HFFc6 (cell line): Measurements from ENCODE around the gene FZR1. TPM values are rescaled to one million over a fixed set of nuclear protein-coding genes. Genes with fewer than 3 reads are reported as not detected.
"Not testable (repeated sequence)": the region's sequence is repeated elsewhere in the genome, so short reads cannot be mapped to it uniquely, and the experiment has no call there.

Experiments used
- DNase-seq: peaks from one replicate; pipeline ENCODE4 v3.0.0-alpha.2; 2018
- H3K27ac Mint-ChIP-seq: 2 replicates; pipeline ENCODE4 v1.8.0; 2020; ENCODE audit warnings: mild to moderate bottlenecking, mixed read lengths
- H3K27me3 Mint-ChIP-seq: 2 replicates; pipeline ENCODE4 v1.8.0; 2021; ENCODE audit warnings: mild to moderate bottlenecking, moderate library complexity, mixed read lengths; ENCODE audit not compliant: insufficient read depth
- H3K36me3 Mint-ChIP-seq: 2 replicates; pipeline ENCODE4 v1.8.0; 2021; ENCODE audit warnings: low read depth, mixed read lengths
- H3K4me1 Mint-ChIP-seq: 2 replicates; pipeline ENCODE4 v1.8.0; 2020; ENCODE audit warnings: low read depth, mixed read lengths
- H3K4me3 Mint-ChIP-seq: 2 replicates; pipeline ENCODE4 v1.8.0; 2020; ENCODE audit warnings: mild to moderate bottlenecking, moderate library complexity, mixed read lengths
- H3K9me3 Mint-ChIP-seq: 2 replicates; pipeline ENCODE4 v1.8.0; 2020; ENCODE audit warnings: mild to moderate bottlenecking, mixed read lengths
- CTCF ChIP-seq: fragments of 200-600 bp; sonication (generic); IDR thresholded peaks from 2 replicates; pipeline ENCODE4 v1.5.0; 2021; ENCODE audit warnings: antibody characterized with exemption, mild to moderate bottlenecking
- total RNA-seq, 6 experiments: library from RNA; stranded (reverse); fragmentation: NEBNext Ultra II Directional; extraction: Animal tissue kit (Norgen Biotek cat#: 25700); gene quantifications; 2 replicates in 1 of 6; 3 replicates in 5 of 6; pipeline ENCODE4 v1.2.3, GENCODE V29; 2021

FZR1 gene
- total RNA-seq, 6 experiments from 2014 or later: 43.9 to 56.8 (median 46.0) TPM

- H3K9me3 Mint-ChIP-seq: no peaks in the 10 kb centered on the region
- no peak for TF ChIP-seq CTCF
Observed at GRCh38 chr19:3580156-3580934, 74.2 kb downstream of the FZR1 start.

GRCh38 chr19:3581792-3582191 lies 75.7 kb downstream of the FZR1 start:
- H3K9me3 Mint-ChIP-seq, H3K36me3 Mint-ChIP-seq, DNase-seq, H3K4me3 Mint-ChIP-seq, H3K27ac Mint-ChIP-seq, H3K27me3 Mint-ChIP-seq: not testable (repeated sequence)
- H3K4me1 Mint-ChIP-seq: peaks cover 23% of the 10 kb centered on the region

More at GRCh38 chr19:3580156-3580934, 74.2 kb downstream of the FZR1 start:
- DNase-seq: peak; percentile 99
- Mint-ChIP-seq H3K4me3 (peak overlapping the region; percentile 47), H3K27ac (peak overlapping the region; percentile 89), H3K27me3 (peaks cover 2% of the 10 kb centered on the region), H3K36me3 (peaks cover 2% of the 10 kb centered on the region), H3K4me1 (peaks cover 30% of the 10 kb centered on the region)

- H3K27me3 Mint-ChIP-seq, DNase-seq, H3K4me3 Mint-ChIP-seq, H3K9me3 Mint-ChIP-seq, H3K36me3 Mint-ChIP-seq, H3K27ac Mint-ChIP-seq: not testable (repeated sequence)
- peaks cover 18% of the 10 kb centered on the region for H3K4me1 Mint-ChIP-seq
Observed at GRCh38 chr19:3584036-3584802, 78.1 kb downstream of the FZR1 start.

GRCh38 chr19:3585301-3586126 lies 79.4 kb downstream of the FZR1 start, which contains the start of gene GIPC3:
Gene GIPC3, plus strand, starts transcription at chr19:3585478. Its CDS starts 120 bp downstream, at chr19:3585598.
- H3K27me3 Mint-ChIP-seq: peaks cover 4% of the 10 kb centered on the region
- no peaks in the 10 kb centered on the region; the same call in 1 of the 2 replicates for H3K9me3 Mint-ChIP-seq

GRCh38 chr19:3586127-3586626 lies 80.1 kb downstream of the FZR1 start:
- no peaks in the 10 kb centered on the region for H3K4me1 Mint-ChIP-seq
- no peaks in the 10 kb centered on the region for H3K36me3 Mint-ChIP-seq
- H3K27ac Mint-ChIP-seq: no peak overlapping the region
- peak; percentile 75 for TF ChIP-seq CTCF
- H3K9me3 Mint-ChIP-seq: peaks cover 5% of the 10 kb centered on the region; the same call in 1 of the 2 replicates
- no peak for DNase-seq
- no peak overlapping the region for H3K4me3 Mint-ChIP-seq
- H3K27me3 Mint-ChIP-seq: peaks cover 7% of the 10 kb centered on the region

More at GRCh38 chr19:3585301-3586126, 79.4 kb downstream of the FZR1 start, which contains the start of gene GIPC3:
- TF ChIP-seq CTCF: no peak
- Mint-ChIP-seq H3K4me3 (no peak within 1 kb of the TSS), H3K27ac (no peak within 1 kb of the TSS), H3K4me1 (peaks cover 5% of the 10 kb centered on the region), H3K36me3 (no peaks in the 10 kb centered on the region)
- no peak for DNase-seq
